GM12874 (cell line): Measurements from ENCODE around the gene COIL.

ENCODE experiments used
- TF ChIP-seq, protein P1 (sequence below): IDR thresholded peaks from 2 replicates; pipeline ENCODE4 v1.5.1; 2011; ENCODE audit warnings: low read depth, mild to moderate bottlenecking, control low read depth, low read length, moderate library complexity; ENCODE audit not compliant: insufficient read depth

COIL gene

DNA sequence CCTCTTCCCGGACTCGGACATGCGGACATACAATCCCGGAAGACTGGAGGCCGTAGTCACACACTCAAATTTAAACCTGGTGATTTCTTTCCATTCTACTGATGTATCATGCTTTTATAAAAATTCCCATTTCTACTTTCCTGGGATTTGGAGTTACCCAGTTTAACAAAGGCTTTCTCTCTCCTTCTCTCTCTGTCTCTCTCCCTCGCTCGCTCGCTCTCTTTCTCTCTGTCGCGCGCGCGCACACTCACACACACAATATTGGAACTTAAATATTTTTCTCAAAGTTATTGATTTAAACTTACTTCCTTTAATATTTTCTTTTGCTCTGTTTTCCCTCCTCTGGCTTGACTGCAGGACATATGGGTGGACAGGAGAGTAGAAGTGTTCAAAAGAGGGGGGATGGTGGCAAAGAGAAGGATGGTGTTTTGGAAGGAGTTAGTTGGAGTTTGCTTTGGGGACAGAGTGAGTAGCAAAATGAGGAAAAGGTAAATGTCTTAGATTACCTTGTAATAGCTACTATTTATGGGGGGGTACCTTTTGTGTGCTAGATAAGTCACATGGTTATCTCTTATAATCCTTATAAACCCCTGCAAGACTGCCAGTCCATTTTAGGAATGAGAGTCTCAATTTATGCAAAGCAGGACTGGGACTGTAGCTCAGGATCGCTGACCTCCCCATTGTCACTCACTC lies 46.1 kb downstream of the COIL start:
- TF ChIP-seq, protein P1, sequence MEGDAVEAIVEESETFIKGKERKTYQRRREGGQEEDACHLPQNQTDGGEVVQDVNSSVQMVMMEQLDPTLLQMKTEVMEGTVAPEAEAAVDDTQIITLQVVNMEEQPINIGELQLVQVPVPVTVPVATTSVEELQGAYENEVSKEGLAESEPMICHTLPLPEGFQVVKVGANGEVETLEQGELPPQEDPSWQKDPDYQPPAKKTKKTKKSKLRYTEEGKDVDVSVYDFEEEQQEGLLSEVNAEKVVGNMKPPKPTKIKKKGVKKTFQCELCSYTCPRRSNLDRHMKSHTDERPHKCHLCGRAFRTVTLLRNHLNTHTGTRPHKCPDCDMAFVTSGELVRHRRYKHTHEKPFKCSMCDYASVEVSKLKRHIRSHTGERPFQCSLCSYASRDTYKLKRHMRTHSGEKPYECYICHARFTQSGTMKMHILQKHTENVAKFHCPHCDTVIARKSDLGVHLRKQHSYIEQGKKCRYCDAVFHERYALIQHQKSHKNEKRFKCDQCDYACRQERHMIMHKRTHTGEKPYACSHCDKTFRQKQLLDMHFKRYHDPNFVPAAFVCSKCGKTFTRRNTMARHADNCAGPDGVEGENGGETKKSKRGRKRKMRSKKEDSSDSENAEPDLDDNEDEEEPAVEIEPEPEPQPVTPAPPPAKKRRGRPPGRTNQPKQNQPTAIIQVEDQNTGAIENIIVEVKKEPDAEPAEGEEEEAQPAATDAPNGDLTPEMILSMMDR: no peak

DNA sequence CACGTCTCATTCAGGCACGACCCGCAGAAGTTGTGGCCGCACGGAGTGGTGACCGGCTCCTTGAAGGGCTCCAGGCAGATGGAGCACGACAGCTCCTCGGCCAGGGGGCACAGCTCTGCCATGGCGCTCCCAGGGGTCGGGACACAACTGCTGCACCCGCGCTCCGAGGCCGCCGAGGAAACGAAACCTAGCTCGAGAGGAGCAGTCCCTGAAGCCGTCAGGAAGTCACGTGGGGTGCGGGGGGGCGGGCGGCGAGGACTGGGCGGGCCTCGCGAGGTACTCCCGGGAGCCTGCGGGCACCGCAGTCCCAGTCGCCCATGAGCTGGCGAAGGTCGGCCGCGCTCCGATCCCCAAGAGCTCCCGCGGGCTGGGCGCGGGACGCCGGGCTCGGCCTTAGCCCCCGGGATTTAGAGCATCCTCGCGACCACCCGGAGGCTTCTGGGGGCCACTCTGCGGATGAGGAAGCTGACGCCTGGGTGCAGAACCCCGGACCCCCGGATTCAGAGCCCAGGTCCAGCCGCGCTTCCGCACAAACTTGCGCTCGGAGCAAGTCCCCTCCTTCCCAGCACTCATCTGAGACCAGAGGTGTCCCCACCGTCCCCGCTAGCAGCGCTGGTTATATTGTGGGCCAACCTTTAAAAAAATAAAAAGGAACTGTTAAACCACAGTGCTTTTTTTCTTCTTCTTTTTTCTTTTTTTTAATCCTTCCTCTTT lies 46.8 kb downstream of the COIL start, which contains the start of gene TRIM25:
TRIM25 (minus strand) TSS at position 183 of the 714 bp plus-strand sequence; CDS start at position 122, 61 bp downstream.
- TF ChIP-seq, protein P1: no peak

DNA sequence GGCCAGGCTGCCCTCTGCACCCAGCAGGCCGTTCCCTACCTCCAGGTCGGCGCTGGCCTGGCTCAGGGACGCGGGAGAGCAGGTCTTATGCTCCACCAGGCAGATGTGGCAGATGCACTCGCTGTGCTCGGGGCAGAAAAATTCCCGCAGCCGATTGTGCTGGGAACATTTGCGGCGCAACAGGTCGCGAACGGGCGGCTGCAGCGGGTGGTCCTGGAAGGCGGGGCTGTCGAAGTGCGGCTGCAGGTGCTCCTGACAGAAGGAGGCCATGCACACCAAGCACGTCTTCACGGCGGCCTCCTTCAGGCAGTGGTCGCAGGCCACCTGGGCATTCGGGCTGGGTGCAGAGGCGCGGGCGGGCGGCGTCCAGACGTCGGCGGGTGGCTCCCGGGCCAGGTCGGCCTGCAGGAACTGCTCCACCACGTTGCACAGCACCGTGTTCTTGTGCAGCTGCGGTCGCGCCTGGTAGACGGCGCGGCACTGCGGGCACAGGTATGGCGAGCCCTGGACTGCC lies 47.4 kb downstream of the COIL start:
- TF ChIP-seq, protein P1: 0 out of 2 replicates have a peak, but pooled peaks have one; percentile 0

DNA sequence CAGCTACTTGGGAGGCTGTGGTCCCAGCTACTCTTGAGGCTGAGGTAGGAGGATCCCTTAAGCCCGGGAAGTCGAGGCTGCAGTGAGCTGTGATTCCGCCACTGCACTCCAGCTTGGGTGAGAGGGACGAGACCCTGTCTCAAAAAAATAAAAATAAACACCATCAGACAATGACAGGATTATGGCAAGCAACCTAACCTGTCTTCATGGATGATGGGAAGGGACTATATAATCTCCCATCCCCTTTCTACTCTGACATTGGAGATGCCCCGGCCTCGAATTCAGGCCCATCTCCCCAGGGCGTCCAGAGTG lies 47.9 kb downstream of the COIL start:
- TF ChIP-seq, protein P1: no peak

DNA sequence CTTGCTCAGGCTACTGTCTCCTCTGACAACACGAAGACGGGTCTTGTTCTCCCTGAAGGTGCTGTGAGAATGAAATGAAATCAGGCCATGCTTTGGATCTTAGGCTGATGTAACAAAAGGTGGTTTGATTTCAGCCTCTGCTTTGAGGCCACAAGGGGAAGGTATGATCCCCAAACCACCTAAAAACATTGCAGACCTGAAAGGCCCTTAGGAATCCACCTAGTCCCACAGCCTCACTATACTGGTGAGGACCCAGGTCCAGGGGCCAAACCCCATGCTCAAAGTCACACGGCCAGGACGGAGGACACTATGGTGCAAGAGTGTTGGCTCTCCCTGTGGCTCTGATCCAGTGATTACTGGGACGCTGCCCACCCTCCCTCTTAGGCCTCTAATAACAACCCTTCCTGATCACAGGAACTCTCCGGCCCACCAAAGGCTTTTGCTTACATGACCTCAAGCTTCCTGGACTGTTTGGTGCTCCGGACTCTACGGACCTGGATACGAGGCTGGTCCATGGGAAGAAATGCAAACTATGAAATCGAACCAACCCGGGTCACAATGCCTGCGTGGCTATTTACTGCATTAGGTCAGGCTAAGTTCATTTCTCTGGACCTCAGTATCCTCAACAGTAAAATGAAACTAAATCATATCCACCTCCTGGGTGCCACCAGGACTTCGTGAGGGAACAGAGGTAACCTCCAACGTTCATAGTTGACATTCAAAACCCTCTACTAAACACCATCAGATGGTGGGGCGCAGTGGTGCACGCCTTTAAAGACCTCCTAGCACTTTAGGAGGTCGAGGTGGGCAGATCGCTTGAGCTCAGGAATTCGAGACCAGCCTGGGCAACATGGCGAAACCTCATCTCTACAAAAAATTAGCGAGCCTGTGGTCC lies 48.5 kb downstream of the COIL start:
- TF ChIP-seq, protein P1: no peak

DNA sequence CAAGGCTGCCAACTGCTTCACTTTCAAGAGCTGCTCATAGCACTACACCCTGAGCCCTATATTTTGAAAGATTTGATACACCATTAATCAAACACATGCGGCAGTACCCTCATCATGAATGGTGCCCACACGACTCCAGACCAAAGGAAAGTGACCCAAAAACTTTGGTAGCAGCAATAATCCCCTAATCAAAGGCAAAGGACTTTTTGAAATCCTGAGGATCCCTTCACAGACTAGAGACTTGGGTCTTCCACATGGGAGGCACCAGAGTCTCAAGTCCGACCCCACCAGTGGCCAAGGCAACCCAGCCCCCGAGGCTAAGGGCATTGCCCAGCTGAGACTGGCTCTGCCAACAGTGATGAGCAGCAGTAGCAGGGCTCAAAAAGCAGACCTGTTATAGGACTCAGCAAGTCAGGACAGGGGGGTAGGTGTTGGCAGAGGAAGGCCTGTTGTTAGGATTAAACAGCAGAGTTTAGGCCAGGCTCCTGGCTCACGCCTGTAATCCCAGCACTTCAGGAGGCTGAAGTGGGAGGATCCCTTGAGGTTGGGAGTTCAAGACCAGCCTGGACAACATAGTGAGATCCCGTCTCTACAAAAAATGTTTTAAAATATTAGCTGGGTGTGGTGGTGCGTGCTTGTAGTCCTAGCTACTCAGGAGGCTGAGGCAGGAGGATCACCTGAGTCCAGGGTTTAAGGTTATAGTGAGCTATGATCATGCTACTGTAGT lies 50.2 kb downstream of the COIL start:
- TF ChIP-seq, protein P1: no peak
